Endodermal cell (in vitro differentiated cells): ENCODE data around the gene PADI3. TPM values are rescaled to one million over a fixed set of nuclear protein-coding genes. Genes with fewer than 3 reads are reported as not detected.

Experiments used
- DNase-seq: peaks from one replicate; pipeline ENCODE4 v3.0.0-alpha.2; 2017
- H3K27ac ChIP-seq: 2 replicates; pipeline ENCODE4 v1.5.1; 2013; ENCODE audit warnings: mild to moderate bottlenecking, low read depth, low read length, moderate library complexity
- H3K27me3 ChIP-seq: 2 replicates; pipeline ENCODE4 v1.6.1; 2013; ENCODE audit warnings: mild to moderate bottlenecking, low read length, moderate library complexity; ENCODE audit not compliant: insufficient read depth, control insufficient read depth, poor library complexity, severe bottlenecking
- H3K36me3 ChIP-seq: 2 replicates; pipeline ENCODE4 v1.7.0; 2013; ENCODE audit warnings: mild to moderate bottlenecking, low read length, moderate library complexity; ENCODE audit not compliant: control insufficient read depth, insufficient read depth
- H3K4me1 ChIP-seq: one replicate; pipeline ENCODE4 v1.7.0; 2013; ENCODE audit warnings: low read length; ENCODE audit not compliant: control insufficient read depth, insufficient read depth
- H3K4me3 ChIP-seq: 2 replicates; pipeline ENCODE4 v1.5.1; 2013; ENCODE audit warnings: mild to moderate bottlenecking, low read length, moderate library complexity
- H3K9ac ChIP-seq: 2 replicates; pipeline ENCODE4 v1.6.1; 2013; ENCODE audit warnings: mild to moderate bottlenecking, low read length, moderate library complexity; ENCODE audit not compliant: poor library complexity, severe bottlenecking; ENCODE audit errors: extremely low read depth
- H3K9me3 ChIP-seq: 2 replicates; pipeline ENCODE4 v1.6.1; 2013; ENCODE audit warnings: mild to moderate bottlenecking, low read length, moderate library complexity; ENCODE audit not compliant: control insufficient read depth
- H3K27ac Mint-ChIP-seq: 2 replicates; pipeline ENCODE4 v1.8.0; 2020; ENCODE audit warnings: mixed read lengths
- H3K27me3 Mint-ChIP-seq: 2 replicates; pipeline ENCODE4 v1.8.0; 2021; ENCODE audit warnings: mild to moderate bottlenecking, mixed read lengths; ENCODE audit not compliant: insufficient read depth
- H3K36me3 Mint-ChIP-seq: 2 replicates; pipeline ENCODE4 v1.8.0; 2020; ENCODE audit warnings: low read depth, mixed read lengths
- H3K4me1 Mint-ChIP-seq: 2 replicates; pipeline ENCODE4 v1.8.0; 2020; ENCODE audit warnings: mixed read lengths
- H3K4me3 Mint-ChIP-seq: 2 replicates; pipeline ENCODE4 v1.8.0; 2020; ENCODE audit warnings: mild to moderate bottlenecking, moderate library complexity, mixed read lengths
- H3K9me3 Mint-ChIP-seq: 2 replicates; pipeline ENCODE4 v1.8.0; 2020; ENCODE audit warnings: mild to moderate bottlenecking, mixed read lengths
- CTCF ChIP-seq: fragments of 200-600 bp; sonication (generic); conservative IDR thresholded peaks from 2 replicates; pipeline ENCODE4 v1.5.0; 2021; ENCODE audit warnings: antibody characterized with exemption, mild to moderate bottlenecking
- WGBS, 2 experiments: methylation state at CpG; one replicate each; pipeline versions ENCODE4 v1.1.5 to v1.1.7; 2013; ENCODE audit warnings: missing lambda C conversion rate in 2 of 2, mixed read lengths in 1 of 2; ENCODE audit not compliant: insufficient coverage in 1 of 2, insufficient read length in 1 of 2; 5-methylcytosine and 5-hydroxymethylcytosine counted together
- total RNA-seq, 2 donors: library from RNA; stranded (reverse); fragmentation: NEBNext Ultra II Directional in 1 of 2; extraction: Animal tissue kit (Norgen Biotek cat#: 25700) in 1 of 2; gene quantifications; 2 replicates in 1 of 2; 3 replicates in 1 of 2; pipeline ENCODE4 v1.2.1, GENCODE V29; 2021

PADI3 gene
- total RNA-seq, 2 donors from 2014 or later: 0.29 to 0.33 TPM

DNA sequence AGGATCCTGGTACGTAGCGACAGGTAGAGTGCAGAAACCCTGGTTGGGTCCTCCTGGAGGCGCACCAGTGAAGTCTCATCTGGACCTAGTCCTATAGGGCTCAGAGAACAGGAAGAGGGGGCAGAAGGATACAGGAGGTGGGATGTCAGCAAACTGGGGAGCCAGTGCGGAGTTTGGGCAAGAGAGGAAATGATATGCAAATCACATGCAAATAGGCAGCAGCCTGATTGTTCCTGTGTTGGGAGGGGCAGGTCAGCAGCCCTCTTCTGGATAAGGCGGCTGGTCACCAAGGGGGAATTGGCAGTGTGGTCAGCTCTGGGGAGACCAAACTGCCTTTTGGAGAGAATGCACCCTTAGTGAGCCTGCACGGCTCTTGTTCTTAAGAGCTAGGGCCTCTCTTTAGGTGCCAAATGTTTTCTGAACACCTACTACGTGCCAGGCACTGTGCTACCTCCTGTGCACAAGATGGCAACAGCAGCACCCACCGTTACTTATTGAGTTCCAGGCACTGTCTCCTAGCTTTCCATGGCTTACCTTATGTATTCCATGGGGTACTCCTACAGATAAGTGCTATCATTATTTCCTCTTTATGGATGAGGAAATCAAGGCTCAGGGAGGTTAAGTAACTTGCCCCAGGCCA lies 18.1 kb upstream of the PADI3 start:
- no peak overlapping the region for H3K4me3 Mint-ChIP-seq
- no peak overlapping the region for H3K27ac ChIP-seq
- no peaks in the 10 kb centered on the region for H3K9me3 Mint-ChIP-seq
- no peak for TF ChIP-seq CTCF
- H3K27me3 Mint-ChIP-seq: no peaks in the 10 kb centered on the region
- H3K4me1 ChIP-seq: no peaks in the 10 kb centered on the region
- H3K27ac Mint-ChIP-seq: no peak overlapping the region
- no peaks in the 10 kb centered on the region for H3K27me3 ChIP-seq
- no peak for DNase-seq
- no peaks in the 10 kb centered on the region for H3K4me1 Mint-ChIP-seq
- no peak overlapping the region for H3K9ac ChIP-seq
- WGBS, 2 experiments: 72 to 82% methylated on average over 6 to 8 of the region's 8 CpGs
- no peaks in the 10 kb centered on the region for H3K9me3 ChIP-seq
- no peak overlapping the region for H3K4me3 ChIP-seq
- no peaks in the 10 kb centered on the region for H3K36me3 ChIP-seq
- no peaks in the 10 kb centered on the region for H3K36me3 Mint-ChIP-seq

DNA sequence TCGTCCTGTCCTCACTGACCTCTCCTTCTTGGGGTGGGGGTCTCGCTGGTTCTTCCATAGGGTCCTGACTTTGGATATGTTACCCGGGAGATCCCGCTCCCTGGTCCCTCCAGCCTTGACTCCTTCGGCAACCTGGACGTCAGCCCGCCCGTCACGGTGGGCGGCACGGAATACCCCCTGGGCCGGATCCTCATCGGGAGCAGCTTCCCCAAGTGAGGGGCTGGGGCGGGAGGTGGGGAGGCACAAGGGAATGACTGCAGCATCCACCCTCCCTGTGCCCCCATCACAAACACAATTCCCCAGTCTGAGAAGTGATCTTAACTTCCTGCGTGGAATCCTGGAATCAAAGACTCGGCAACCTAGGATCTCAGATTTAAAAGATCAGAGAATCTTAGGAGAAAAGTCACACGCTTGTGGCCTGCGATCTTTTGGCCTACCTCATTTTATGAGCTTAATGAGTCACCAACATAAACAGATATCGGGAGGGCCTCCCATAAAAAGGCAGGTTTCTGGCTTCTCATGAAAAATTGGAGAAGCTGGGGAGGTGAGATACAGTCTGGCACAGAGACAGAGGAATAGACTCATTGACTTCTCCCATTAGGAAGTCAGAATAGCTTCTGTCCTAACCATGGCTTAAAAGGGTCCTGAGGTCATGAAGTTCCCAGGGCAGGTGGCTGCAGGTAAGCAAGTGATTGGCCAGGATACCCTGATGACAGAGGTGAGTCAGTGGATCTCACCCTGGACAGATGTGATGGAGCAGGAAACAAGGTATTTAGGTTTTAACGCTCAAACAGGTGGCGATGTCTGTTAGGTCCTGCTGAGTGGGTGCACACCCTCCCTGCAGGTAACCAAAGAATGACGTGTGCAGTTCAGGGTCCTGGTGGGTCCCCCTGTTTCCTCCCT lies 15.9 kb upstream of the PADI3 start:
- DNase-seq: no peak
- H3K4me1 Mint-ChIP-seq: no peaks in the 10 kb centered on the region
- Histone ChIP-seq H3K36me3 (no peaks in the 10 kb centered on the region), H3K4me3 (no peak overlapping the region), H3K9me3 (no peaks in the 10 kb centered on the region), H3K27ac (no peak overlapping the region), H3K4me1 (no peaks in the 10 kb centered on the region), H3K27me3 (no peaks in the 10 kb centered on the region), H3K9ac (no peak overlapping the region)
- H3K27me3 Mint-ChIP-seq: no peaks in the 10 kb centered on the region
- H3K27ac Mint-ChIP-seq: peak overlapping the region; percentile 20
- no peak for TF ChIP-seq CTCF
- no peak overlapping the region for H3K4me3 Mint-ChIP-seq
- H3K9me3 Mint-ChIP-seq: no peaks in the 10 kb centered on the region
- no peaks in the 10 kb centered on the region for H3K36me3 Mint-ChIP-seq
- 87 to 95% methylated on average over 4 to 22 of the region's 22 CpGs for WGBS, 2 experiments

DNA sequence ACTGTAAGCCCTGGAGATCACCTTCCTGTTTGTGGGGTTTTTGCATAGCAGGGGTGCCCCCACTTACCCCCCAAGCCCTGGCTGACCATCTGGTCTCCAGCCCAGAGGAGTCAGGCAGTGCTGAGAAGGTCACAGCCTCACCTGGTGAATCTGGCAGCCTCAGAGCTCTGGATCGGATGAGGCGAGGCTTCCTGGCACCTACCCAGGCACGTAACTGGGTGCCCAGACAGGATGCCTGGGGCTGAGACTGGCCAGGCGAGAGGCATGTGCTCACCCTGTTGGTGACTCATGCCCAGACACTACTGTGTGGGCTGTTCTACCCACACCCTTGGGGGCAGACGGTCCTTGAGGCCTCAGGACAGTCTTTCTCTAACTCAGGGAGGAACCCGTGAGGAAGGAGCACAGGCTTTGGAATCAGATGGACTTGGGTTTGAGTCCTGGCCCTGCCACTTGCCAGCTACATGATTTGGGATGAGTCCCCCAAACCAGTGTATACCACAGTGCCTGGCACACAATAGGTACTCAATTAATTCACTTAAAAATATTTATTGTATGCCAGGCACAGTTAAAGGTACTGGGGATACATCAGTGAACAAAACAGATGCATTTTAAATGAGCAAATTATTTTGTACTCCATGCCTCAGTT lies 15.1 kb upstream of the PADI3 start:
- TF ChIP-seq CTCF: no peak
- H3K27ac Mint-ChIP-seq: no peak overlapping the region
- no peaks in the 10 kb centered on the region for H3K4me1 ChIP-seq

More for the DNA sequence above, 15.1 kb upstream of the PADI3 start:
- Mint-ChIP-seq H3K27me3 (no peaks in the 10 kb centered on the region), H3K36me3 (no peaks in the 10 kb centered on the region), H3K9me3 (no peaks in the 10 kb centered on the region), H3K4me3 (no peak overlapping the region), H3K4me1 (no peaks in the 10 kb centered on the region)
- H3K9ac ChIP-seq: no peak overlapping the region
- DNase-seq: no peak
- H3K4me3 ChIP-seq: no peak overlapping the region
- H3K36me3 ChIP-seq: no peaks in the 10 kb centered on the region
- WGBS, 2 experiments: 82 to 90% methylated on average over 4 to 6 of the region's 6 CpGs
- H3K9me3 ChIP-seq: no peaks in the 10 kb centered on the region
- H3K27ac ChIP-seq: no peak overlapping the region
- no peaks in the 10 kb centered on the region for H3K27me3 ChIP-seq
